CMK (cell line): Measurements from ENCODE around the gene DENND10.
A peak's percentile ranks its signal among the peaks of the same experiment; 100 is the strongest.
"Not testable (repeated sequence)": the region's sequence is repeated elsewhere in the genome, so short reads cannot be mapped to it uniquely, and the experiment has no call there.

Source experiments
- DNase-seq: peaks from one replicate; pipeline ENCODE4 v3.0.0-alpha.2; 2010; ENCODE audit warnings: low read depth

The DENND10 gene

DNA sequence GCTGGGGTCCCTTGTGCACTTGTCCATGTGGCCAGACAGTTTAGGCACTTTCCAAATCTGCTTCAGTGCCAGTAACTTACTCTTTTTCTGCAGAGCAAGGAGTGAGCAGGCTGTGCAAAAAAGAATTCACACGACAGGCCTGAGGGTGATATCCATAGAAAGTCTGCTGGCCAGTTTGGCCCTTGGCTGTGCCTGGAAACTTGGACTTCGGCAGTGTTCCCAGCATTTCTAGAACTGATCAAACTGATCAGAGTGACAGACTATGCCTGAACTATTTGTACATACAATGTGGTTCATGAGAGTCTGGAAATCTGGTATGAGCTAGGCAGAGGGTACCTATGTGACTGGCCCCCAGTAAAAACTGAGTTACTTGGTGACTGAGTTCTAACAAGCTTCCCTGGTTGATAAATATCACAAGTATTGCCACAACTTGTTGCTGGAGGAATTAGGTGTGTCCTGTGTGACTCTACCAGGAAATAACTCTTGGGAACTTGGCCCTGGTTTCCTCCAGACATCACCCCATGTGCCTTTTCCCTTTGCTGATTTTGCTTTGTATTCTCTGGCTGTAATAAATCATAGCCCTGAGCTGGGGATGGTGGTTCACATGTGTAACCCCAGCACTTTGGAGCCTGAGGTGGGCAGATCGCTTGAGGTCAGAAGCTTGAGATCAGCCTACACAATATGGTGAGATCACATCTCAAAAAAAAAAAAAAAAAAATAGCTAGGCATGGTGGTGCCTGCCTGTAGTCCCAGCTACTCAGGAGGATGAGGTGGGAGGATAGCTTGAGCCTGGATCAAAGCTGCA, 3.3 kb upstream of the DENND10 start:
- DNase-seq = no peak

DNA sequence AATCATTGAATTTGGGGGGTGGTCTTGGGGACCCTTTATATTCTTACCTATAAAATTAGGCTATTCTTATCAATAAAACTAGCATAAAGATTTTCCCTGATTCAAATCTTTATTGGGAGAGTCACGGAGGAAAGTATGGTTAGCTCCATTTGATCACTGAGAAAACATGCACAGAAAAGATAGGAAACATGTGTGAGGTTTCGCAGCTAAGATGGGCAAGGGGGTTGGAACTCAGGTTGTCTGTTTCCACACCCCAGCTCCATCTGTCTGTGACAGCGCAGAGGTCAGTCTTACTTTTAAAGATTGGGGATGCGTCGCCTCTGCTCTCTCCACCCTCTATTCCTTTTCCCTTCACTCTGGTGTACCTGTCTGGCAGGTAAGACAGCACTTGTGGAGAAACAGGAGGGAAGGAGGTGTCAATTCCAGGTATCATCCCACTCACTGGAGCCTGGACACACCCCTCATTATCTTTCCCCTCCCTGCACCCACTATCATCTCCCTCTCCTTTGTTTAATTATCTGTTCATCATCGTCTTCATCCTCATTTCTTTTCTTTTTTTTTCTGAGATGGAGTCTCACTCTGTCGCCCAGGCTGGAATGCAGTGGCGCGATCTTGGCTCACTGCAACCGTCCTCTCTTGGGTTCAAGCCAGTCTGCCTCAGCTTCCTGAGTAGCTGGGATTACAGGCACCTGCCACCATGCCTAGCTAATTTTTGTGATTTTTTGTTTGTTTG, 2.4 kb upstream of the DENND10 start:
- DNase-seq = no peak

DNA sequence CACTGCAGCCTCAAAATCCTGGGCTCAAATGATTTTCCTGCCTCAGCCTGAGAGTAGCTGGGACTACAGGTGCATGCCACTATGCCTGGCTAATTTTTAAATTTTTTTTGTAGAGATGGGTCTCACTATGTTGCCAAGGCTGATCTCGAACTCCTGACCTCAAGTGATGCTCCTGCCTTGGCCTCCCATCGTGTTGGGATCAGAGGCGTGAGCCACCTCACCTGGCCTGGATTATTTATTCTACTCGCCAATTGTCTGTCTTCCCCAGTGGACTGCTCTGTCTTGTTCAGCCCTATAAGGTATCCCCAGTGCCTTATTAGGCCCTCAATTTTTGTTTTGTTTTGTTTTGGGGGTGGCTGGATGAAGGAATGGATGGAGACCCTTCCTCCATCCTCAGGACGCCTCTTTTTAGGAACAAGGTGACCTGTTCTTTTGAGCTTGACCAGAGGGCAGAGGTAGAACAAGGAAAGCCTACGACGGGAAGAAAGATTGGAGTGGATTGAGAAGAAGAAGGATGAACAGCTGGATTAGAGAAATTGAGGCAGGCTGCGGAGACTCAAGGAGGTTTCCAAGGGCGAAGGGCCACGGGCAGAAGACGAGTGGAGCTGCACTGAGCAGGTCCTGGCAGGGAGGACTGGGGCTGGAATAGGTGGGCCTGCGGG, 541 bp upstream of the DENND10 start:
- DNase-seq = no peak

DNA sequence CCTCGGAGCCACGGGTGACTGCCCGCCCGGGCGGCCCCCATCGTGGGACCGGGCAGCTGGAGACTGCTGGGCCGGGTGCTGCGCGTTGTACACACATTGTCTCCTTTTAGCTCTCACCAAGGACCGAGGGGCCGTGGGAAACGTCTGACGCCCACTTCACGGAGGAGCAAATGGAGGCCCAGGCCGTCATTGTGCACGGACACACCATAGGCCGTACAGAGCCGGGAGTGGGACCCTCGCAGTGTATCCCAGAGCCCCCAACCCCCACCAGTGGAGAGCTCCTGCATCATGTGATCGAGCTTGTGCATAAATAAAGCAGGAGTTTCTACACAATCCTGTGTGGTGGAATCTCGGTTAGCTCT, 722 bp downstream of the DENND10 start:
- no peak for DNase-seq

DNA sequence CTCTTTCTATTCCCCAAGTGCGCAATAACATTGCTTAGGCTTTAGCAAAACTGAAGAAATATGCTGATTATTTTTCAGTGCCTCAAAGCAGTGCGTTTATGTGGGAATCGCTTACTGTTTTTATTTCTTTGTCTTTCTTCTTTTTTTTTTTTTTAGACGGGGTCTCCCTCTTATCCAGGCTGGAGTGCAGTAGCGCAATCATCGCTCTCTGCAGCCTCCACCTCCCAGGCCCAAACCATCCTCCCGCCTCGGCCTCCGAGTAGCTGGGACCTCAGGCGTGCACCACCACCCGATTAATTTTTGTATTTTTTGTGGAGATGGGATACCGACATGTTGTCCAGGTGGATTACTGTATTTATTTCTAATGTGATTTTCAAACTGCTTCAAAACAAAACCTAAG, 1.2 kb downstream of the DENND10 start:
- no peak for DNase-seq

DNA sequence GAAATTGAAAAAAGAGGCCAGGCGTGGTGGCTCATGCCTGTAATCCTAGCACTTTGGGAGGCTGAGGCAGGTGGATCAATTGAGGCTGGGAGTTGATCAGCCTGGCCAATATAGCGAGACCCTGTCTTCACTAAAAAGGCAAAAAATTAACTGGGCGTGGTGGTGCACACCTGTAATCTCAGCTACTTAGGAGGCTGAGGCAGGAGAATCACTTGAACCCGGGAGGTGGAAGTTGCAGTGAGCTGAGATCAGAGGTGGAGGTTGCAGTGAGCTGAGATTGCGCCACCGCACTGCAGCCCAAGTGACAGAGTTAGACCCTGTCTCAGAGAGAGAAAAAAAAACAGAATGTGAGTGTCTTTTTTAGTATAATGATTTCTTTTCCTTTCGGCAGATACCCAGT, 2.0 kb downstream of the DENND10 start:
- DNase-seq = not testable (repeated sequence)

DNA sequence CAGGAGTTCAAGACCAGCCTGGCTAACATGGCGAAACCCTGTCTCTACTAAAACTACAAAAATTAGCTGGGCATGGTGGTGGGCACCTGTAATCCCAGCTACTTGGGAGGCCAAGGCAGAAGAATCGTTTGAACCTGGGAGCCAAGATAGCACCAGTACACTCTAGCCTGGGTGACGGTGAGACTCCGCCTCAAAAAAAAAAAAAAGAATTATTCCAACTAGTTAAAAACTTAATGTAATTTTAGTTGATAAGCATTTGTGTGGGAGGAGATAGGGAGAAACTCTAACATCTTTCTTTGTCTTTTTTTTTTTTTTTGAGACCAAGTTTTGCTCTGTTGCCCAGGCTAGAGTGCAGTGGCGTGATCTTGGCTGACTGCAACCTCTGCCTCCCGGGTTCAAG, 3.2 kb downstream of the DENND10 start:
- not testable (repeated sequence) for DNase-seq

DNA sequence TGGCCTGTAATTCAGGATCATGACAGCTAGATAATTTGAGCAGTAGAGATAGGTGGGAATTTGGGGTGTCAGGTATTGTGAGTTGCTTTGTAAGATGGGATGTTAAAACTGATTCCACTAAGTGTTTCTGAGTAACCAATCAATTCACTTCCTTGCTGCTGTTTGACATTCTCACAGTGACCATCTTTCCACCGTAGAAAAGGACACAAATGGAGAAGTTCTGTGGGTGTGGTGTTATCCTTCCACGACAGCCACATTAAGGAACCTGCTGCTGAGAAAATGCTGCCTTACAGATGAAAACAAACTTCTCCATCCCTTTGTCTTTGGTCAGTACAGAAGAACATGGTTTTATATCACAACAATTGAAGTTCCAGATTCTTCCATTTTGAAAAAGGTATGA, 3.9 kb downstream of the DENND10 start:
- not testable (repeated sequence) for DNase-seq

DNA sequence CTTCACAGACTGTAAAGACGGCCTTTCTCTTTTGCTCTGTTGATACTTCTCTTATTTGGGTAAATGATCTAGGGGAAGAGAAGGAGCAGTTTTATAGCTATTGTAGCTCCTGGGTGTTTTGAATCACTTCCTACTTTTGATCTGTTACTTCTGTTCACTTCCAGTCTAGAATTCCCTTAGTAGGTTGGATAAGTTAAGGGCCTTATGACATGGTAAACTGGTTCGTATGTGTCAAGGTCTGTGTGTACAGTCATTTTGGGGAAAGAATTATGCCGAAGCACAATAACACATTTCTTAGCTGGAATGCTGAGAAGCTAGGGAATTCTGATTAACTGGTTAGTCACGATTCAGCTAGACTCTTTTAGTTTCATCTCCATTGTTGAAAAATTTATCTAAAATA, 8.1 kb downstream of the DENND10 start:
- DNase-seq = no peak

DNA sequence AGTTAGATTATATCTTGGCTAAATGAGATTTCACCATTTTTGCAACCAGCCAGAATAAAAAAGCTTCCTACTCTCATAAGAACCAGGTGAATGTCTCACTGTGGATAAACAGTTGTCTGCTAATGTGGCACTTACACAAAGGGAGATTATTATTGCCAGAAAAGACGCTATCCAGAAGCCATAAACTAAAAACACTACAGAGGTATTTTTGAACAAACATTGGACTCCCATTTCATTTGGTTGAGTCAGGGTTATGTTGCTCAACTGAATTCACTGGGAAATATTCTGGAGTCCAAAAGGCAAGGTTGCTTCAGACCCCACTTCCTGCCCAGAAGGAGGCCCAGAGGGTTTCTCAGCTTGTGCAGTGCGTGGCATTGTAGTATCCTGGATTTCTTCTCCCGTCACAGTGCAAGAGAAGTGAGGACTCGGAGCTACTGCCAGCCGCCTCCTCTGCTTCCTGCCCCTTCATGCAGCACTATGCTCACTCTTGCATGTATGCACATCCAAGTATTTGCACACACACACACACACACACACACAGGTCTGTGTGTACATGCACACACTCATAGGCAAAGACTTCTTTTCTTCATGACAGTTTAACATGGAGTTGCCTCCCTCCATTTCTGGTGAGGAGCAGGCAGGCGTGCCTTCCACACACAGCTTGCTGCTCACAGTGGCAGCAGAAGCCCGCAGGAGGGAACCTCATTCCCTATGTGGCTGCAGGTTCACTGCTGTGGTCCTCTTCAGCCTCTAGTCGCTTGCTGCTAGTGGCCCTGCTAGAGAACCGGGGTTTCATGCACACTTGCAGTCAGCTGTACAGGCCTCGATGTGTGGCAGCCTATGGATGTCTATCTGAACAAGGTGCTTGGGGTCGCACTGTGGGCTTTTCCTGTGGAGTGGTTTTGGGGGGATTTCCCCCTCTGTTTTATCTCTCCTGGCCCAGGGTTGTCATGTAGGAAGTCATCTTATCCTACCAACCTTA, 10.1 kb downstream of the DENND10 start:
- DNase-seq = peak; percentile 66

DNA sequence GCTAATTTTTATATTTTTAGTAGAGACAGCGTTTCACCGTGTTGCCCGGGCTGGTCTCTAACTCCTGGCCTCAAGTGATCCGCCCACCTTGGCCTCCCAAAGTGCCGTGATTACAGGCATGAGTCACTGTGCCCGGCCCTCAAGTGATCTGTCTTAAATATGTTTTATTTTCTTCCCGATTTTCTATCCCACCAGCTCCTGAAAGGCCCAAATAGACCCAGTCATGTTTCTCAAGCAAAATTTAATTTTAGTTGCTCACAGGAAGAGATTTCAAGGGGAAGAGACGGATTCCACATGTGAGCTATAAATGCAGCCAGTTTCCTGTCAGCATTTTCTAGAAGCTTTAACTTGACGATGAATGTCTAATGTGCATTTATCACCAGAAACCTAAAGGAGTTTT, 12.0 kb downstream of the DENND10 start:
- no peak for DNase-seq

DNA sequence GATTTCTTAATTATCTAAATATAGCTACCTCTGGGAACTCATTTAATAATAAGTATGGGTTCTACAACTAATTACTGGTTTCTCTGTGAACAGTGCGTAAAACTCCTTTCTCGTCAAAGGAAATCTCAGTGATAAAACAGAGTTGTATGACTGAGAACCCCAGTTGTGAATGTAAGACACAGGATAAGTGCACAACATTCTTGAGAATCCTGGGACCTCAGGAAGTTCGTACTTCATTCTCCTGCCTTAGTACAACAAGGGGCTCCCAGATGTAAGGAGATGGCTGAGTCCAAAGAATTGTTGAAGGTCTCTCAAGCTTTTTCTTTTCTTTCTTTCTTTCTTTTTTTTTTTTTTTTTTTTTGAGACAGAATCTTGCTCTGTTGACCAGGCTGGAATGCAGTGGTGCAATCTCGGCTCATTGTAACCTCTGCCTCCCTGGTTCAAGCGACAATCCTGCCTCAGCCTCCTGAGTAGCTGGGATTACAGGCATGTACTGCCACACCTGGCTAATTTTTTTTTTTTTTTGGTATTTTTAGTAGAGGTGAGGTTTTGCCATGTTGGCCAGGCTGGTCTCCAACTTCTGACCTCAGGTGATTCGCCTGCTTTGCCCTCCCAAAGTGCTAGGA, 12.5 kb downstream of the DENND10 start:
- no peak for DNase-seq

DNA sequence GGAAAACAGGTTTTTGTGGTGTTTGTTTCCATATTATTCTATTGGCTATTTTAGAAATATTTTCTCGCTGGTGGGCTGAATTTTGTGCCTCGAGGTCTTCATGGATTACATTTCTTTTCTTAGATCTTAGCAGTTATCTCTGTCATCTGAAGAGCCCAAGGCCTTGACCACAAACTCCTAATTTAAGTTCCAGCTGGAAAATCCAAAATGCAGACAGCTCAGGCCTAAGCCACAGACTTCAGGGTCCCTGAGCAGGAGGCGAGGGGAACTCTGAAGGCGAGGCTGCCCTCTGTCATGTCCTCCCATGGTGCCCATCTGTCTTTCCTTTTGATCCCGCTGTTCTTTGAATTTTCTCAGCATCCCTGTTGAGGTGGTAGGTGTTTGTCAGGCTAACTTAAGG, 14.3 kb downstream of the DENND10 start:
- DNase-seq = no peak

DNA sequence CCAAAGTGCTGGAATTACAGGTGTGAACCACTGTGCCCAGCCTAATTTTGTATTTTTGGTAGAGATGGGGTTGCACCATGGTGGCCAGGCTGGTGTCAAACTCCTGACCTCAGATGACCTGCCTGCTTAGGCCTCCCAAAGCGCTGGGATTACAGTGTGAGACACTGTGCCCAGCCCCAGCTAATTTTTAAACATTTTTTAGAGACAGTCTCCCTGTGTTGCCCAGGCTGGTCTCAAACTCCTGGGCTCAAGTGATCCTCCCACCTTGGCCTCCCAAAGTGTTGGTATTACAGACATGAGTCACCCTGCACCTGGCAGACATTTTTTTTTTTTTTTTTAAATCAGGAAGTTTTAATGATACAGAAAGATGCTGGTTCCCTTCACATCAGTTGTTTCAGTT, 15.5 kb downstream of the DENND10 start:
- no peak for DNase-seq

DNA sequence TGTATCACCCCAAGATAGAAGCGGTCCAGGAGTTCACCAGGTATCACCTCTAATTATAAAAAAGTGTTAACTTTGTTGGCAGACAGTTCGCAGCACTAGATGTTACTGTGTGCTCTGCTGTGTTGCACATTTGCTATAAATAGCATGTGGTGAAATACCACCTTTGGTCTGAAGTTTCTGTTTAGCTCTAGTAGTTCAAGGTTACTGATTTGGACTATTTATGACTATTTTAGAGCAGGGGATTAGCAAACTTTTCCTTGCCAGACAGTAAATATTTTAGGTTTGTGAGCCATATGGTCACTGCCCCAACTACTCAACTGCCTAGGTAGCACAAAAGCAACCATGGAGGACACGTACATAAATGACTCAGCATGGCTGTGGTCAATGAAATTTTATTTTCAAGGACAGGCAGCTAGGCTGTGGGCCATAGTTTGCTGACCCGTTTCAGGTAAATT, 16.5 kb downstream of the DENND10 start:
- no peak for DNase-seq

DNA sequence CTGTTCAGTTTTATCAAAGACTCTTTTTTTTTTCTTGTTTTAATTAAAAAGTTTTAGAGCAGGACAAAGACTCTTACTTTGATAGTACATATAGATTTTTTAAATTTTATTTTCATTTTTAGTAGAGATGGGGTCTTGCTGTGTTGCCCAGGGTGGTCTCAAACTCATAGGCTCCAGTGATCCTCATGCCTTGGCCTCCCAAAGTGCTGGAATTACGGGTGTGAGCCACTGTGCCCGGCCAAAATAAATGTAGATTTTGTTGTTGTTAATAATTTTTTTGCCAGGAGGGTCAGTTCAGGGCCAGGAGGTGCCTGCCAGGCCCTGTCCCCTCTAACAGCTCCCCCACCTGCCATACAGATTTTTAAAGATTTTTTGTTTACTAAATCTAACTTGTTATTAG, 17.0 kb downstream of the DENND10 start:
- DNase-seq = no peak

DNA sequence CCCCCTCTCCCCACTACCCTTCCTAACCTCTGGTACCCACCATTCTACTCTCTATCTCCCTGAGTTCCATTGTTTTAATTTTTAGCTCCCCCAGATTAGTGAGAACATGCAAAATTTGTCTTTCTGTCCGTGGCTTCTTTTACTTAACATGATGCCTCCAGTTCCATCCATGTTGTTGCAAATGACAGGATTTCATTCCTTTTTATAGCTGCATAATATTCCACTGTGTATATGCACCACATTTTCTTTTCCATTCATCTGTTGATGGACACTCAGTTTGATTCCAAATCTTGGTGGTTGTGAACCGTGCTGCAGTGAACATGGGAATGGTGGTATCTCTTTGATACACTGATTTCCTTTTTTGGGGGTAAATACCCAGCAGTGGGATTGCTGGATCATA, 22.0 kb downstream of the DENND10 start:
- DNase-seq = no peak

DNA sequence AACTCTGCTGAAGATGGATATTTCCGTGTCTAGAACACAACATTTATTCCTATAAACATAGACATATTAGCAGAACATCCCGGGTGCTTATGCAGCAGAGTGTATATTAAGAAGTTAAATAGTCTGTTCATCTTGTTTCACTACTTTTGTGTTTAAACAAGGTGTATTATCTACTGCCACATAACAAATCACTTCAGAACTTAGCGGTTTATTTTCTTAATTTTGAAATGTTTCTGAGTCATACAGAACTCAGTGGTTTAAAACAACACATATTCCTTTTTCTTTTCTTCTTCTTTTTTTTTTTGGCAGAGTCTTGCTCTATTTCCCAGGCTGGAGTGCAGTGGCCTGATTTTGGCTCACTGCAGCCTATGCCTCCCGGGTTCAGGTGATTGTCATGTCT, 25.8 kb downstream of the DENND10 start:
- DNase-seq = no peak

DNA sequence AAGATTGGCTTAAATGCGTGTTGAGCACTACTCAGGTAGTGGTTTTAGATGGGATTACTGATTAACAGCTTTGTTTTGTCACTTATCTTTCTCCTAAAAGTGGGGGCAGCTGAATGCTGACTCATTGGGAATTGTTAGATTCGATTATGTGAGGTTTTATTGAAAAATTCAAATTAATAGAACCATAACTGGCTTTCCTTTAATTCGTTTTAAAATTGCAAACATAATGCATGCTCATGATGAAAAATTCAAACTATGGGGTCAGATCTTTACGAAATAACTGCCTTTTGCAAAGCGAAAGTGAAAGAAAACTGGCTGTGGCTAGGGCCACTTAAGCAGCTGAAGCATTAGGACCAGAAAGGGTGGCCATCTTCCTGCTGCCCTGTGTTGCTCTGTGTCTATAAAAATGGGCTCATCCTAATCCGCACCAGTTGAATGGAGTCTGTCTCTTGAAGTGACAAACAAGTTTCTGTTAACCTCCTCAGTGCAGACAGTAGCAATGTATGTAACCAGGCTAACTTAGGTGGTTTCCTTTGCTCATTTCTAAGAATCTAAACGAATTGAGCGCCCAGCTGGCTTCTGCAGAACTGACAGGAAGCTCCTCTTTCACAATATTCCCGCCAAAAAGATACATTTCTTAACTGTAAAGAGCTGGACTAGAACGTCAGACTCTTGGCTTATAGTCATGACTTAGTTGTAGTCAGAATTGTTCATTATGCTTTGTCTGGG, 27.8 kb downstream of the DENND10 start:
- DNase-seq = no peak

DNA sequence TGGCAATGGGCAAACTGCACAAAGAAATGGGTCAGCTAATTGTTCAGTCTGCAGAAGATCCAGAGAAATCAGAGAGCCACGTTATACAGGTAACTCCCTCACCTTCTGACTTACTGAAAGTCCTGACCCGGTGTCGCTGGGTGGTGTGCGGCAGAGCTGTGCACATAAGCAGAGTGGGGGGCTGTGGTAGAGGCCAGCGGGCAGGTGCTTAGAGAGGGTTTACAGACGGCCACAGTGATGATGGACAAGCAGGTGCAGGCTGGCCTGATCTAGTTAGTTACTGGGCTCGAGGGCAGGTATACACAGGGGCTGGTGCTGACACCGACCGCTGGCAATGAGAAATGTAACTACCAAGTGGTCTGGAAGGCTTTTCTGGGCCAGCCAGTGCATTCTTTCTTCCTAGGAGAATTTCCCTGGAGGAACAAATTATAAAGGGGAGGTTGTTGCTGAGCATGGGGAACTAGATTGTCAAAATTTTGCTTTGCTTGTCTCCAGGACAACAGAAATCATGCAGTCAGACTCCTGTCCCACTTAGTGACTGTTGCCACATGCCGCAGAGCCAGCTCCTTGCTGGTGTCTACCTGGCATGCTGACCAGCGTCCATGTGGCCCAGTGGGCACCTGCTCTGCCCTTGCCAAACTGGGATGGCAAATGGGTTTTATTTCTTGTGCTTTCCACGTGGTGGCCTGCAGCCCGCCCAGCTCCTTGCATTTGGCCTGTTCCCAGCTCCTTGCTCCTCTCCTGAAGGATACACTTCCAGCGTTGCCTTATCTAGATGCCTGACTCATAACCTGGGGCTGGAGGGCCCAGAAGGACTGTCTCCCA, 28.8 kb downstream of the DENND10 start:
- no peak for DNase-seq
